NCI-H345 treated with DMSO at 0.1 percent for 48 hours (cell line): ENCODE results near the gene VSTM2B.

Experiments
- DNase-seq: peaks from one replicate; lab custom pipeline; 2025; ENCODE audit not compliant: unreplicated experiment; lab: John Stamatoyannopoulos, UW

Gene VSTM2B

DNA sequence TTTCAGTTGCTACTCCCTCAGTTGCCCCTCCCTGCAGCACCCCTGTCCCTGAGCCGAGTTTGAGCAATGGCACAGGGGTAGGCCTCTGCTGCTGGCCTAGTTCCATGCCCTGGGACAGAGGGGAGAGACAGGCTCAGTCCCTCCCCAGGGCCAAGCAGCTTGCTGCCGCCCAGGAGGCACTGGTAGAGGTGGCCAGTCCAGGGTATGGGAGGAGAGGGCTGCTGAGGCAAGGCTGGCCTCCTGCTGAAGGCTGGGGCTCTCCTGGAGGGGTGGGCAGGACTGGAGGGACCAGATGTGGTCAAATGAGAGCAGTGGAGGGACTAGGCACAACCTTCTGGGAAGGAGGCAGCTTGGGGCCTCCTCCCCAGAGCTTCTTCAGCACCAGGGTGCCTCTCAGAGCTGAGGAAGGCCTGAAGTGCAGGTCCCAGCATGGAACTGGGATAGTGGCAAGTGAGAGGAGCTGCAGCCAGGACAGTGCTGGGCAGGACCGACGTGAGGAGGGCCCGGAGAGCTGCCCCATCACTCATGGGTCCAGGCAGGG, 29.8 kb upstream of the VSTM2B start:
- DNase-seq = no peak

GRCh38 chr19:29497241-29497640, 28.6 kb upstream of the VSTM2B start:
- no peak for DNase-seq

GRCh38 chr19:29497686-29498436, 27.9 kb upstream of the VSTM2B start:
- no peak for DNase-seq

DNA sequence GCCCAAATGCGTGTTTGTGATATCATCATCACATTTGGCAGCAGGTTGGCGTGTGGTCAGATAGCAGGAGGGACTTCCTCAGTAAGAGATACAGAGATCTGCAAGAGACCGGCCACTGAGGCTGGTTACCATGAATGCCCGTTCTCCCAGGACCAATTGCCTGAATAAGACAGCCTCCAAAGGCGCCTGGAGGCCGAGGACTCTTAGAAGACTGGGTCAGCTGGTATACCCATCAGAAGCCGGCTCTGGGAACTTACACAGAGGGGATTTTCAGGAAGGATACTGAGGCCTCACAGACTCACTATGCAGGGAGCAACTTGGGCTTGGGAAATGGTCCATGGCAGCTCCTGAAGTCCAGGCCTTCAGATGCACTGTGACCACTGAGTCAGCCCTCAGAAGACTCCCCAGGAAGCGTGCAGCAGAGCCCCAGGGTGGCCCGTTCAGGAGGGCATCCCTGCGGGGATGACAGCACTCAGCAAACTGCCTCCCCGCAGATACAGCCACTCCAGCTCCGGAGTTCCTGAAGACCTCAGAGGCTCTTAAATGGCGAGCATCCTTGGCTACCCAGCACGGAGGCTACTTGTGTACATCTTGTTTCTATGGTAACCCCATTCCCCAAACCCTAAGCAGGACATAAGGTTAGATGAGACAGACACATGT, 26.4 kb upstream of the VSTM2B start:
- DNase-seq = no peak

DNA sequence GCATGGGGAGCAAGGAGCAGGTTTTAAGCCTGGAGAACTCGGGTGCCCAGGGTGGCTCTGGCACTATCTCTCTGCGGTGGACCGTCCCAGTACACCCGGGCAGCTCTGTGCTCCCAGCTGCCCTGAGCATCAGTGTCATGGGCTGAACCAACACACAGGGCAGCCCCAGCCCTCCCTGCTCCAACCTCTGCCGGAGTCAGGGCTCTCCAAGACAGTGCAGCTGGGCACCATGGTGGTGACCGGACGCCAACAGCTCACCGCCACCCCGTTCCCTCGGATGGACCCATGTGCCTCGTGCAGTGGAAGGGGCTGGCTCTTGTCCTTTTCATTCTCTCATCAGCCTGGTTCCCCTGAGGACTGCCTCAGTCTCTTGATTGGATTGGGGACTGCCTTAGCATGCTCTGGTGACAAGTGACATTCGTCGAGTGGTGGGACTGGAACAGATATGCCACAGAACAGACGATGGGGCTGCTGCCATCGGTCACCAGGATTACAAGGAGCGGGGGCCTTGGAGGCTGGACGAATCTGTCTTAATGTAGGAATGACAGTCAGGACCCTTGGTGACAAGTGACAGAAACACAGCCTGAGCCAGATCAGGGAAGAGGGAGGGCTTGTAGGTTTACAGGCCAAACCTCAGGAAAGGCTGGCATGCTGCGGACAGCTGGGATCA, 25.7 kb upstream of the VSTM2B start:
- no peak for DNase-seq

DNA sequence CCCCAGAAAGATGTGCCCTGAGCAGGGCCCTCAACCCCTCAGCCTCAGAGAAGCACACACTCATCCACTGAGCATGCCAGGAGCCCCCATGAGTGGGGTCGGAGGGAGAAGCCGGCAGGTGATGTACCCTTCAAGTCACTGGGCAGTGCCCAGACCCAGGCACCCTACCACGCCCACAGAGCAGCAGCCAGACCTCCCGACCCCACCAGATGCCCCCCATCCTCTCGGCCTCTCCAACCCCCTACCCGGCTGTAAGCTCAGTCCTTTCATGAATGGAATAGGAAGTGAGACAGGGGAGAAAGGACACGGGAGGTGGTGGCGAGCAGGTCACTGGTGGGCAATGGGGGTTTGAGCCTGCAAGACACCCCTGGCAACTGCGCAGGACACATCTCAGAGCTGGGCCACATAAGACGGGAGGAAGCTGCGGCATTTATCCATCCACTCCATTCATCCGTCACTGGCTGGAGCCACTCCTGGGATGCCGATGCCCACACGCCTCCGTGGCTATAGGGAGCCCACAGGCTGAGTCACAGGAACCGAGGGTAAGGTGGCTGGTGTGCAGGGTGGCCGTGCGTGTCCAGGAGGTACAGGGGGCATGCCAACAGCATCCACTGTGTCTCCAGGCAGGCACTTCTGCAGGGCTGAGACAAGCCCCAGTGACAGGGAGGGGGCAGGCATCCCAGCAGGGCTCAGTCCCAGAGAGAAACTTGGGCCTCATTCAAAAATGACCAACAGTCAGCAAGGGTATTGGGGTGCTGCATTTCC, 23.8 kb upstream of the VSTM2B start:
- DNase-seq = no peak

DNA sequence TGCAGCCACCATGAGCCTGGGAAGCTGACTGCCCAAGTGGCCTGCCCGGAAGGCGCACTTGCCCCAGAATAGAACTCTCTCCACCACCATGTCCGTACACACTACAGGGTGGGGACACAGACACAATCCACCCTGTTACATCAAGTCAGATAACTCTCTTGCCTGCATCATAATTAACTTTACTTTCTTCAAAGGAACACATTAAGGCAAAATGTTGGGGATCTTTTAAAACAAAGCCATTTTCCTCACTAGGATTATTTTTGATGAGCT, 23.3 kb upstream of the VSTM2B start:
- DNase-seq = no peak

GRCh38 chr19:29503140-29503758, 22.5 kb upstream of the VSTM2B start:
- no peak for DNase-seq

- DNase-seq = no peak
Measured at GRCh38 chr19:29503785-29504184, 22.0 kb upstream of the VSTM2B start.

- no peak for DNase-seq
Measured at GRCh38 chr19:29504454-29504853, 21.3 kb upstream of the VSTM2B start.

GRCh38 chr19:29505097-29505824, 20.5 kb upstream of the VSTM2B start:
- no peak for DNase-seq

DNA sequence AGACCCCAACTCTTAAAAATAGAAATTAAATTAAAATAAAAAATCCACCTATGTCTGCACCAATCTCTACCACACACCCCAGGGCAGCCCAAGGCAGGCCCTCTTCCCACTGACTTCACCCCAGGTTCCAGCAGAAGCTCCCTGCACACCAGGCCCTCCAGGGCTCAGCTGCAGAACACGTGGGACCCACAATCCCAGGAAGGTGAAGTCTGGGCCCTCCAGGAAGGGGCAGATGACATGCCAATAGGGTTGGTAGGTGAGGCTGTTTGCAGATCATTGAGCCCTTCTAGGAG, 19.2 kb upstream of the VSTM2B start:
- DNase-seq = no peak

DNA sequence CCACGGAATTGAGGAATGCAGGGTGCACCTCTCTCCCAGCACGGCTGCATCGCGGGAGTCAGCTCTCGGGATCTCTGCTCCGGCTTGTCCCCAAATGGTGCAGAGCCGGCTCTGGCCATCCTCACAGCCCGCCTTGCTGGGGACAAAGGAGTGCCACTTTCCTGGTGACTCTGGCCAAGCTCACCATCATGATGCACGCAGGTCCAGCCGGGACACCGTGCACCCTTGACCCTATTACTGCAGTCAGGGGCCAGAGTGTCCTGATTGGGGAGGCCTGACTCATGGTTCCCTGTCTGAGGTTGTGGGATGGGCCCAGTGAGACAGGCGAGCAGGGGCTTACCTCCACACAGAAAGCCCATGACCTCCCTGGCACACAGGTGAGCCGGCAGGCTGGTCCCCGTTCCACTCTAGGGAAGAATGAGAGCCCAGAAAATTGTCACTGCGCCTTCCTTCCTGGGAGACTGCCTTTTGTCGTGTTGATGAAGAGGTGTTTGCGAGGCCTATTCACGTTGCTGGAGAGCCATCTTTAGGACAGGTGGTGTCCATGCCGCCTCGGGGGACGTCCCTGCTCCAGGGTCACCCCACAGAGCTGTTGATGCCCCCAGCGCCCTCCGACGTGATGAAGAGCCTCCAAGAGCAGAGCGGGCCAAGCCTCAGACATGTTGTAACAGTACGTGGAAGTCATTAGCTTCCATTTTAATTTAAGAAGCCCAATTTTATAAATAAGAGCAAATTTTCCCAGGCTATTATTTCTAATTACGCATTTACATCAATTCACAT, 18.5 kb upstream of the VSTM2B start:
- DNase-seq = no peak

DNA sequence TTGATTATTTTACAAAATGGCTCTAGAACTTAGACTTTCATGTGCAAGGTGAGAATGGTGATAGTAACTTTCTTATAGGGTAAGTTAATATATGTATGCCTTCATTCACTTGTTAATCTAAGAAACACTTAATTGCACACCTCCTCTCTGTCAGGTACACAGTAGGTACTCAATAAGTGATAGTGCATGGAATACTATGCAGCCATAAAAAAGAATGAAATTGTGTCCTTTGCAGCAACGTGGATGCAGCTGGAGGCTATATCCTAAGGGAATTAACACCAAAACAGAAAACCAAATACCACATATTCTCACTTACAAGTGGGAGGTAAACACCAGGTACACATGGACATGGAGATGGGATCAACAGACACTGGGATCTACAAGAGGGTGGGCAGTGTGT, 17.6 kb upstream of the VSTM2B start:
- DNase-seq = no peak

DNA sequence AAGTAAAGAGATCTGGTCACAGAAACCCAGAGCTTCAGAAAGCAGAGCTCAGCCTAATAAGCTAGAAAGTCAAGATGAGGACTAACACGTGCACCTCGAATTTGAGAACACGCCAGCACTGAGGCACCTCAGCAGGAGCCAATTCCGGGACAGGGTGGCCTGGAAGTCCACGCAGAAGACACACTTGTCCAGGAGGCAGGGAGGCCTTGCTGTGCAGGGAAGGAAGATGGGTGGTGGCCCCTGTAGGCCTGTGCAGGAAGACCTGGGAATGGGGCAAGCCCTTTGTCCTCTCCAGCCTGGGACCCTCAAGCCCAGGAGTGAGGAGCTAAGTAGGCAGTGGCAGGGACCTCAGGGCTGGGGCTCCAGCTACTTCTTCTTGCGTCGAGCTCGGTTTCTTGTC, 16.3 kb upstream of the VSTM2B start:
- no peak for DNase-seq

DNA sequence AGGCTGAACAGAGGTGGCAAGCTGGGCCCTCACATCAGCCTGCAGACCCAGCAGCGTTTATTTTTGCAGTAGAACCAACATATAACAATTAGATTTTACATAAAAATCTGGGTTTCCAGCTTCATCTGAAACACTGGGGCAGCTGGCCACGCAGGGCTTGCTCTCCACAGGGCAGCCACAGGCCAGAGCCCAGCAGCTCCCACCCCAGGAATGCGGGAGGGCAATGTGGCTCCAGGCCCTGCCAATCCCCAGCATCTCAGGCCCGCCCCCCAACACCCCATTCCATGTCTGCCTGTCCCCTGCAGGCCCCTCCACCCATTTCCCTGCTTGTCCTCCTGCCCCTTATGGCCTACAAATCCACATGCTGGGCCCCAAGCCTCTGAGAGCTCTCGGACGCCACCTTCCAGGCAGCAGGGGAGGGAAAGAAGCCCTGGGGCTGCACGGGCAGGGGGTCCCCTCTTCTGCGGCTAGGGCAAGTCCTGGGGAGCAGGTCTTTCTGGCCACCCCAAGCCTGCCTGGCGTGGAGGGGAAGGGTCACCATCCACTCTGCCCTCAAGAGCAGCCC, 15.0 kb upstream of the VSTM2B start:
- no peak for DNase-seq

GRCh38 chr19:29511768-29512167, 14.0 kb upstream of the VSTM2B start:
- no peak for DNase-seq

GRCh38 chr19:29512748-29513147, 13.0 kb upstream of the VSTM2B start:
- DNase-seq = no peak

DNA sequence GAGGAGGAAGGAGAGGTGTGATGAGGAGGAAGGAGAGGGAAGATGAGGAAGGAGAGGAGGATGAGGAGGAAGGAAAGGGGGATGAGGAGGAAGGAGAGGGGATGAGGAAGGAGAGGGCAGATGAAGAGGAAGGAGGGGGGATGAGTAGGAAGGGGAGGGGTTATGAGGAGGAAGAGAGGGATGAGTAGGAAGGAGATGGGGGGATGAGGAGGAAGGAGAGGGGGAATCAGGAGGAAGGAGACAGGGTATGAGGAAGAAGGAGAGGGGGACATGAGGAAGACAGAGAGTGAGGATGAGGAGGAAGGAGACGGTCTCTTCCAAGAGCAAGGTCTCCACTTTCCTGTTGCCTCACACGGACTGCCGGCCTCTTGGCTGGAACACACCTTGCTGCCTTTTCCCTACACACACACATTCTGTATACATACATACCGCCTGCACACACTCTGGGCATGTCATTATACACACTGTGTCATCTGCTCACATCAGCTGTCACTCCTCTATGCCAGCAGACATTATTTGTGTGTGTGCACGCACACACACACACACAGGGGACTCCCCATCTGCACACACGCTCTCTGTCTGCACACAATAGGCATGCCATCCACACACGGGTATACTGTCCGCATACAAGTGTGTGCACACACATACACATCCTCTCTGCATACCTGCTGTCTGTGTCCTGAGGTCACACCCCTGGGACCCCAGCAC, 11.1 kb upstream of the VSTM2B start:
- DNase-seq = no peak
